Measurements from ENCODE around the gene PRKG2.

PRKG2 gene

GRCh38 chr4:81217779-81218178 lies 2.8 kb upstream of the PRKG2 start:
- DNase-seq, result no peak

GRCh38 chr4:81215931-81216330 lies 909 bp upstream of the PRKG2 start:
- DNase-seq, result no peak

GRCh38 chr4:81214144-81214880 lies 710 bp downstream of the PRKG2 start:
- DNase-seq, result peak in 1 of 5 experiments; percentile 3

GRCh38 chr4:81213671-81214070 lies 1.4 kb downstream of the PRKG2 start:
- no peak for DNase-seq

GRCh38 chr4:81211956-81212355 lies 3.1 kb downstream of the PRKG2 start:
- no peak for DNase-seq

- no peak for DNase-seq
These were observed 7.2 kb downstream of the PRKG2 start for GRCh38 chr4:81207828-81208227.

- no peak for DNase-seq
These were observed 9.7 kb downstream of the PRKG2 start for GRCh38 chr4:81205302-81205701.

- no peak for DNase-seq
These were observed 10.5 kb downstream of the PRKG2 start for GRCh38 chr4:81204571-81204970.

GRCh38 chr4:81199831-81200230 lies 15.2 kb downstream of the PRKG2 start:
- no peak for DNase-seq

GRCh38 chr4:81198609-81199008 lies 16.4 kb downstream of the PRKG2 start:
- DNase-seq, result no peak

GRCh38 chr4:81197864-81198524 lies 17.0 kb downstream of the PRKG2 start:
- no peak for DNase-seq

GRCh38 chr4:81196126-81196650 lies 18.8 kb downstream of the PRKG2 start:
- no peak for DNase-seq

GRCh38 chr4:81195475-81195874 lies 19.5 kb downstream of the PRKG2 start:
- DNase-seq, result no peak

GRCh38 chr4:81194286-81194685 lies 20.7 kb downstream of the PRKG2 start:
- DNase-seq, result no peak

GRCh38 chr4:81180916-81181315 lies 34.1 kb downstream of the PRKG2 start:
- DNase-seq, result no peak

GRCh38 chr4:81179326-81179725 lies 35.7 kb downstream of the PRKG2 start:
- DNase-seq, result no peak

- DNase-seq, result no peak
These were observed 41.8 kb downstream of the PRKG2 start for GRCh38 chr4:81173213-81173612.

GRCh38 chr4:81166458-81167160 lies 48.4 kb downstream of the PRKG2 start:
- DNase-seq, result no peak

- DNase-seq, result no peak
These were observed 49.1 kb downstream of the PRKG2 start for GRCh38 chr4:81165861-81166430.

GRCh38 chr4:81164623-81165416 lies 50.2 kb downstream of the PRKG2 start:
- no peak for DNase-seq

- no peak for DNase-seq
These were observed 50.9 kb downstream of the PRKG2 start for GRCh38 chr4:81164126-81164525.

- DNase-seq, result no peak
These were observed 52.1 kb downstream of the PRKG2 start for GRCh38 chr4:81162752-81163458.

Measured in T-helper 2 cell (primary cell).